HepG2 (cell line): Measurements from ENCODE around the gene UGCG. TPM values are rescaled to one million over a fixed set of nuclear protein-coding genes. Genes with fewer than 3 reads are reported as not detected.

Source experiments
- ATAC-seq: fragments of 200-7000 bp; cut with Tn5 transposase; 3 replicates; pipeline ENCODE4 v1.9.1; 2020; ENCODE audit warnings: mild to moderate bottlenecking, moderate library complexity
- BruUV-seq: library from RNA; stranded (reverse); fragments of 400-500 nt; replicated peaks from 2 replicates; lab custom pipeline; 2021; lab: Mats Ljungman, UMichigan
- CTCF ChIA-PET: fragments of 300-600 bp; formaldehyde crosslinking; extraction: SDS; loops from one replicate; lab custom pipeline; 2021; ENCODE audit warnings: low total read pairs, inconsistent platforms, low intra/inter-chr PET ratio; lab: Yijun Ruan, JAX
- POLR2A ChIA-PET: fragments of 350-600 bp; sonication (Branson Sonifier 250); formaldehyde crosslinking; loops from one replicate; lab custom pipeline; 2020; ENCODE audit warnings: antibody characterized with exemption, inconsistent platforms; lab: Yijun Ruan, JAX
- DNase-seq: peaks from one replicate; pipeline ENCODE4 v3.0.0-alpha.2; 2015; ENCODE audit warnings: low spot score
- FAIRE-seq: peaks from 3 replicates; lab custom pipeline; 2011; peaks lifted over from hg19 to GRCh38; lab: Jason Lieb, UNC
- H2AFZ ChIP-seq: one replicate; pipeline ENCODE4 v1.6.1; 2011; ENCODE audit warnings: low read length, inconsistent platforms
- H3K27ac ChIP-seq: fragments of 300-600 bp; 3 replicates; pipeline ENCODE4 v1.8.0; 2011; ENCODE audit warnings: mixed run types, mild to moderate bottlenecking, mixed read lengths, low read length, inconsistent platforms; ENCODE audit not compliant: insufficient read depth; ENCODE audit errors: extremely low read length
- H3K27me3 ChIP-seq, 2 experiments: fragments of 200-600 bp in 1 of 2; 2 replicates in 1 of 2; 3 replicates in 1 of 2; pipeline versions ENCODE4 v1.6.0 to v1.8.0; 2011; ENCODE audit warnings: low read length in 2 of 2, mild to moderate bottlenecking in 2 of 2, moderate library complexity in 2 of 2, inconsistent platforms in 1 of 2; ENCODE audit not compliant: insufficient read depth in 2 of 2, control insufficient read depth in 1 of 2
- H3K36me3 ChIP-seq, 2 experiments: fragments of 200-600 bp in 1 of 2; replicated peaks in 1 of 2; 2 replicates in 1 of 2; 3 replicates in 1 of 2; pipeline versions ENCODE4 v1.5.1 to v1.8.0; 2011; ENCODE audit warnings: low read length in 2 of 2, inconsistent platforms in 1 of 2; ENCODE audit not compliant: insufficient read depth in 2 of 2, control insufficient read depth in 1 of 2
- H3K4me1 ChIP-seq: 2 replicates; pipeline ENCODE4 v1.5.1; 2012; ENCODE audit warnings: low read length, inconsistent platforms; ENCODE audit not compliant: insufficient read depth
- H3K4me2 ChIP-seq: 2 replicates; pipeline ENCODE4 v1.6.0; 2011; ENCODE audit warnings: low read depth, low read length, inconsistent platforms
- H3K4me3 ChIP-seq, 3 experiments: fragments of 200-600 bp in 1 of 3; sonication (generic), shearing (Covaris generic) in 1 of 3; replicated peaks in 1 of 3; 2 replicates each; pipeline ENCODE4 v1.5.1; 2011 to 2016; ENCODE audit warnings: low read length in 3 of 3, inconsistent platforms in 2 of 3, low read depth in 2 of 3, mild to moderate bottlenecking in 2 of 3, control low read depth in 1 of 3, mixed read lengths in 1 of 3; ENCODE audit not compliant: insufficient read depth in 1 of 3
- H3K79me2 ChIP-seq: one replicate; pipeline ENCODE4 v1.6.1; 2011; ENCODE audit warnings: low read length, inconsistent platforms; ENCODE audit not compliant: insufficient read depth
- H3K9ac ChIP-seq: 2 replicates; pipeline ENCODE4 v1.6.0; 2011; ENCODE audit warnings: mild to moderate bottlenecking, low read depth, low read length, inconsistent platforms; ENCODE audit not compliant: insufficient read depth
- H3K9me3 ChIP-seq: 2 replicates; pipeline ENCODE4 v1.5.1; 2012; ENCODE audit warnings: mild to moderate bottlenecking, low read length
- H4K20me1 ChIP-seq: 2 replicates; pipeline ENCODE4 v1.6.0; 2011; ENCODE audit warnings: inconsistent platforms, mild to moderate bottlenecking, low read length, moderate library complexity; ENCODE audit not compliant: insufficient read depth
- ATF7 ChIP-seq, 2 experiments: fragments of 450-650 bp in 1 of 2; sonication (generic) in 1 of 2; formaldehyde crosslinking in 1 of 2; IDR thresholded peaks; 2 replicates each; pipeline versions ENCODE4 v1.4.0 to v1.6.1; 2016 to 2020; ENCODE audit warnings: antibody characterized with exemption in 1 of 2, mild to moderate bottlenecking in 1 of 2, missing genetic modification reagents in 1 of 2
- HNF4G ChIP-seq, 2 experiments: sonication (generic) in 1 of 2; formaldehyde crosslinking in 1 of 2; IDR thresholded peaks; 2 replicates each; pipeline versions ENCODE4 v1.4.0 to v1.6.1; 2011 to 2020; ENCODE audit warnings: borderline replicate concordance in 2 of 2, low read depth in 2 of 2, mild to moderate bottlenecking in 2 of 2, low read length in 1 of 2, missing genetic modification reagents in 1 of 2, moderate library complexity in 1 of 2
- TFE3 ChIP-seq: IDR thresholded peaks from 2 replicates; pipeline ENCODE4 v1.6.1; 2016
- ZNF12 ChIP-seq: sonication (generic); formaldehyde crosslinking; IDR thresholded peaks from 2 replicates; pipeline ENCODE4 v1.5.0; 2020; ENCODE audit warnings: missing genetic modification reagents
- ZNF572 ChIP-seq: sonication (generic); formaldehyde crosslinking; IDR thresholded peaks from 2 replicates; pipeline ENCODE4 v1.5.1; 2020; ENCODE audit warnings: mild to moderate bottlenecking, missing genetic modification reagents
- ZNF576 ChIP-seq: sonication (generic); formaldehyde crosslinking; IDR thresholded peaks from 2 replicates; pipeline ENCODE4 v1.4.0; 2020; ENCODE audit warnings: mild to moderate bottlenecking, missing genetic modification reagents
- ZNF646 ChIP-seq: sonication (generic); formaldehyde crosslinking; IDR thresholded peaks from 2 replicates; pipeline ENCODE4 v1.9.0; 2021; ENCODE audit warnings: mild to moderate bottlenecking, missing genetic modification reagents
- ZNF841 ChIP-seq: sonication (generic); formaldehyde crosslinking; IDR thresholded peaks from 2 replicates; pipeline ENCODE4 v1.8.1; 2023; ENCODE audit warnings: missing genetic modification reagents, borderline replicate concordance
- WGBS: methylation state at CpG from one replicate; pipeline ENCODE4 v1.1.6; 2017; ENCODE audit warnings: low lambda C conversion rate; 5-methylcytosine and 5-hydroxymethylcytosine counted together
- in situ Hi-C: cut with HindIII; loops from 2 replicates; pipeline ENCODE4 v1.10.0; 2017; ENCODE audit warnings: low pct_unique_long_range_greater_than_20kb; ENCODE audit not compliant: extremely low pct_ligation_motif_present
- intact Hi-C: fragments of 100-400 bp; cut with micrococcal nuclease; formaldehyde crosslinking; loops from one replicate; pipeline ENCODE4 v1.10.0; 2022; ENCODE audit not compliant: unreplicated experiment
- polyA plus RNA-seq, 8 experiments: library from polyadenylated mRNA; depleted of rRNA in 3 of 8; stranded (reverse) in 7 of 8; unstranded in 1 of 8; fragments of >200 nt; fragmentation: Illumina TruSeq in 4 of 8; extraction: Trizol in 4 of 8; gene quantifications; 2 replicates each; pipeline versions ENCODE4 v1.2.1 to v1.2.3, GENCODE V29; 2011 to 2016; ENCODE audit warnings: low read depth in 4 of 8, missing spikeins in 1 of 8, mixed read lengths in 1 of 8; ENCODE audit not compliant: insufficient read depth in 1 of 8
- total RNA-seq, 5 experiments: library from RNA; depleted of rRNA; stranded (reverse); fragments of >200 nt; fragmentation: Illumina TruSeq; extraction: Trizol; gene quantifications; 2 replicates each; pipeline ENCODE4 v1.2.3, GENCODE V29; 2016; ENCODE audit warnings: low read depth in 1 of 5

The UGCG gene
- total and polyA plus RNA-seq, 2 of the 13 experiments (the other 11 are each of a cell fraction or from before 2014, with no cell fraction given) = 10.5 to 13.9 TPM

DNA sequence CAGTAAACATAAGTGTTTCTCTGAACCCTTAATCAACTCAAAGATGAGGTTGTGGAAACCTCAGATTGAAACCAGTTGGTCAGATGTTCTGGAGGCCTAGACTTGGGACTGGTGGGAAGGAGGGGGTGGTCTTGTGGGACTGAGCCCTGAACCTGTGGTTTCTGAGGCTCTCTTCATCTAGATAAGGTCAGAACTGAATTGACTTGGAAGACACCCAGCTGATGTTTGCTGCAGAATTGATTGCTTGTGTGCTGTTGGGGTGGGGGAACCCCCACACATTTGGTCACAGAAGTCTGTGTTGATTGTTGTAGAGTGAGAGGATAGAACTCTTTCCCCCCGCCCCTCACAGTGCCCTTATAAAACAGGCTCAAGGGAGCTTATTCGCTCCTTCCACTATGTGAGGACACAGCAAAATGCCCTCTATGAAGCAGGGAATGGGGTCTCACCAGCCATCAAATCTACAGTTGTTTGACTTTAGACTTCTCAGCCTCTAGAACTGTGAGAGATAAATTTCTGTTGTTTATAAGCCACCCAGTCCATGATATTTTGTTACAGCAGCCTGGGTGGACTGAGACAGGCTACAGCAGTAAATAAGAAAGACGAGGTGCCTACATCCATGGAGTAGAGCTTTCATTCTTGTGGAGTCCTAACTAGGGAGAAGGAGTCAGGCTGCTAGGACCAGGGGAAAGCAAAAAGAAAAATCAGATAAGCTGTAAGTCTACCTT, 25.7 kb upstream of the UGCG start:
- peaks cover 9% of the 10 kb centered on the region; the same call in 1 of the 2 replicates for H3K4me1 ChIP-seq
- no peaks in the 10 kb centered on the region for H4K20me1 ChIP-seq
- no TSS peak for BruUV-seq
- no peak overlapping the region for H3K4me3 ChIP-seq
- H3K9me3 ChIP-seq = no peaks in the 10 kb centered on the region
- 70% methylated on average over 3 of the region's 3 CpGs for WGBS
- H3K27me3 ChIP-seq = no peaks in the 10 kb centered on the region
- no peak for FAIRE-seq
- no peak for TF ChIP-seq HNF4G (IDR thresholded peaks at IDR 0.05; ENCODE audit: borderline replicate concordance, low read depth, low read length)
- no peak for TF ChIP-seq HNF4G (CRISPR knock-in tag; IDR thresholded peaks at IDR 0.05; ENCODE audit: borderline replicate concordance, low read depth)
- TF ChIP-seq ATF7 (IDR thresholded peaks at IDR 0.05) = no peak
- TF ChIP-seq ATF7 (CRISPR knock-in tag; IDR thresholded peaks at IDR 0.05) = no peak
- TF ChIP-seq ZNF841 (CRISPR knock-in tag) = no peak
- TF ChIP-seq ZNF12 (CRISPR knock-in tag) = peak; percentile 80; the same call in 1 of the 2 replicates
- no peaks in the 10 kb centered on the region for H3K36me3 ChIP-seq
- DNase-seq = no peak
- ChIA-PET CTCF (no interaction called here), POLR2A (no interaction called here)
- H3K79me2 ChIP-seq = no peaks in the 10 kb centered on the region
- H3K9ac ChIP-seq = no peak overlapping the region
- in situ Hi-C loops = no loop called here
- intact Hi-C loops = no loop called here
- no peak overlapping the region for H3K4me2 ChIP-seq
- H3K27ac ChIP-seq = no peak overlapping the region
- H2AFZ ChIP-seq = no peak overlapping the region
- no peak for ATAC-seq

- H3K4me3 ChIP-seq = no peak overlapping the region
- 31% methylated on average over 6 of the region's 6 CpGs for WGBS
- ChIA-PET POLR2A (no interaction called here), CTCF (no interaction called here)
- no peaks in the 10 kb centered on the region for H3K27me3 ChIP-seq
- H3K79me2 ChIP-seq = no peaks in the 10 kb centered on the region
- H4K20me1 ChIP-seq = no peaks in the 10 kb centered on the region
- no peak overlapping the region for H3K27ac ChIP-seq
- in situ Hi-C loops (no loop called here), intact Hi-C loops (no loop called here)
- no TSS peak for BruUV-seq
- H3K36me3 ChIP-seq = no peaks in the 10 kb centered on the region
- H2AFZ ChIP-seq = no peak overlapping the region
- H3K4me2 ChIP-seq = no peak overlapping the region
- DNase-seq = no peak
- ATAC-seq = no peak
- no peaks in the 10 kb centered on the region for H3K9me3 ChIP-seq
- H3K9ac ChIP-seq = no peak overlapping the region
- no peak for FAIRE-seq
- H3K4me1 ChIP-seq = peaks cover 9% of the 10 kb centered on the region; the same call in 1 of the 2 replicates
- TF ChIP-seq ZNF576 (CRISPR knock-in tag) (no peak), ZNF646 (CRISPR knock-in tag) (no peak), TFE3 (CRISPR knock-in tag) (no peak), ZNF572 (CRISPR knock-in tag) (no peak)
These were observed 25.1 kb upstream of the UGCG start for GRCh38 chr9:111871499-111871855.
